Pancreas (tissue), 10 donors: ENCODE measurements around the gene CDH22. TPM values are rescaled to one million over a fixed set of nuclear protein-coding genes. Genes with fewer than 3 reads are reported as not detected.

Experiments used
- ATAC-seq, 4 donors: fragments of 200-7000 bp; cut with Tn5 transposase; one replicate each; pipeline versions ENCODE4 v1.8.0 to v1.9.1; 2020; ENCODE audit warnings: mild to moderate bottlenecking in 4 of 4, moderate library complexity in 4 of 4
- DNase-seq, 6 donors: peaks; one replicate each; pipeline ENCODE4 v3.0.0-alpha.2; 2020
- FAIRE-seq: peaks from 2 replicates; lab custom pipeline; 2012; peaks lifted over from hg19 to GRCh38; lab: Jason Lieb, UNC
- H3K27ac ChIP-seq, 4 donors: fragments of 200-600 bp; sonication (generic); 1 replicate in 3 of 4; 2 replicates in 1 of 4; pipeline versions ENCODE4 v1.5.0 to v1.8.0; 2020
- H3K27me3 ChIP-seq, 4 donors: fragments of 200-600 bp; one replicate each; pipeline ENCODE4 v1.8.0; 2021
- H3K36me3 ChIP-seq, 3 donors: fragments of 200-600 bp; sonication (generic) in 1 of 3; one replicate each; pipeline versions ENCODE4 v1.5.0 to v1.8.0; 2020 to 2021
- H3K4me1 ChIP-seq, 3 donors: fragments of 200-600 bp; one replicate each; pipeline ENCODE4 v1.8.0; 2021
- H3K4me3 ChIP-seq, 4 donors: fragments of 200-600 bp; sonication (generic) in 2 of 4; one replicate each; pipeline versions ENCODE4 v1.5.0 to v1.8.0; 2020 to 2021
- H3K9me3 ChIP-seq, 4 donors: fragments of 200-600 bp; one replicate each; pipeline ENCODE4 v1.8.0; 2021
- CTCF ChIP-seq, 4 donors: fragments of 200-600 bp; sonication (generic) in 3 of 4; IDR thresholded peaks; one replicate each; pipeline versions ENCODE4 v1.5.0 to v1.8.0; 2021; ENCODE audit warnings: antibody characterized with exemption in 4 of 4
- WGBS, 2 donors: extraction: QIAGEN DNeasy Blood & Tissue Kit; methylation state at CpG; one replicate each; pipeline ENCODE4 v1.1.7; 2013; 5-methylcytosine and 5-hydroxymethylcytosine counted together
- intact Hi-C, 3 donors: fragments of 100-400 bp; cut with DNase I; formaldehyde crosslinking; loops; one replicate each; pipeline versions ENCODE4 v1.11.1 to v1.14.2; 2022
- polyA plus RNA-seq, 2 donors: library from polyadenylated mRNA; stranded (reverse); fragments of 200-250 nt; gene quantifications; one replicate each; pipeline ENCODE4 v1.2.3, GENCODE V29; 2013
- total RNA-seq, 6 donors: library from RNA; stranded (reverse); fragmentation: NEBNext Ultra II Directional in 4 of 6; extraction: Animal tissue kit (Norgen Biotek cat#: 25700) in 4 of 6; gene quantifications; one replicate each; pipeline versions ENCODE4 v1.2.1 to v1.2.4, GENCODE V29; 2021 to 2023
- donor health status: healthy with polysubstance abuse.
- donor health status: DM: no; HTN: no; CAD: no; lungs with moderate emphysema.
- donor health status: DM: no; HTN: no; CAD: no.
- donor health status: control.
- donor health status: control.
- donor health status: Bipolar disorder and iron deficiency.
- donor health status: DM: yes; HTN: yes; CAD: no.
- donor health status: DM: no; HTN: no; CAD: no.
- donor health status: DM: no; HTN: no; CAD: no.
- donor health status: DM: yes; HTN: yes; CAD: no.

The CDH22 gene
- total and polyA plus RNA-seq, 8 donors: 0.97 to 11.9 (median 3.3) TPM

DNA sequence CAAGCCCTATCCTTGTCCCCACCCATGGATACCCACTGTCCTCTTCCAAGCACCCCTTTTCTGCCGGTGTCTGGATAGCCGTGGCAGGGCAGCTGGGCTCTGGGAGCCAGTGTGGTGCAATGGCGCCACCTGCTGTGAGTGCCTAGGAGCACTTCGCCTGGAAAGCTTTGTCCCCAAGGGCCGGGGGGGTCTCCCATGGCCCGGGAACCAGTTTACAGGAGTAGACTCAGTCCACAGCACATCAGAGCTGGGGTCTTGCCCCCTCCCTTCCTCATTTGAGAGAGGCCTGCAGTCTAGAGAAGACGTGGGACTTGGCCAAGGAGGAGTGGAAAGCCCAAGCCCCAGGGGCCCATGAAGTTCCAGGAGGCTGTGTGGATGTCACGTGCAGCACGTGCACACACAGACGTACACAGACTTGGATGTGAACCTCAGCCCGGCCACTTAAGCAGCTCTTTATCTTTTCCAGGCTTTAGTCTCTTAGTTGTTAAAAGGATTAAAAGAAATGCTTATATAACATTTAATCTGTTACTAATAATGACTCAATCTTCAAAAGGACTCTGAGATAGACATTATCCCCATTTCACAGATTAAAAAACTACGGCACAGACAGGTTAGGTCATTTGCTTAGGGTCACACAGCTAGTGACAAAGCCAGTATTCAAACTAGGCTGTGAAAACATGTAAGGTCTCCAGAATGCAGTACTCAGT lies 40.9 kb upstream of the CDH22 start:
- FAIRE-seq (no peak), ATAC-seq (peak; percentile 49 to 92 (median 80)), DNase-seq (peak; percentile 45 to 84 (median 67))
- peak; percentile 28 to 76 (median 68) for TF ChIP-seq CTCF (IDR thresholded peaks at IDR 0.05)
- Histone ChIP-seq H3K4me1 (no peaks in the 10 kb centered on the region), H3K27ac (no peak overlapping the region), H3K27me3 (no peaks in the 10 kb centered on the region), H3K36me3 (peaks cover 0 to 13% (median 3%) of the 10 kb centered on the region in 3 donors), H3K9me3 (no peaks in the 10 kb centered on the region), H3K4me3 (no peak overlapping the region)
- intact Hi-C loops: loop anchor here in 2 of 3 donors (5.0 to 10.0 kb wide), 3 partner anchors 42 to 217 kb away; partner anchors contain the start of gene CDH22 (in 1 of the 2)
- WGBS, 2 donors: 24 to 25% methylated on average over 12 of the region's 12 CpGs

DNA sequence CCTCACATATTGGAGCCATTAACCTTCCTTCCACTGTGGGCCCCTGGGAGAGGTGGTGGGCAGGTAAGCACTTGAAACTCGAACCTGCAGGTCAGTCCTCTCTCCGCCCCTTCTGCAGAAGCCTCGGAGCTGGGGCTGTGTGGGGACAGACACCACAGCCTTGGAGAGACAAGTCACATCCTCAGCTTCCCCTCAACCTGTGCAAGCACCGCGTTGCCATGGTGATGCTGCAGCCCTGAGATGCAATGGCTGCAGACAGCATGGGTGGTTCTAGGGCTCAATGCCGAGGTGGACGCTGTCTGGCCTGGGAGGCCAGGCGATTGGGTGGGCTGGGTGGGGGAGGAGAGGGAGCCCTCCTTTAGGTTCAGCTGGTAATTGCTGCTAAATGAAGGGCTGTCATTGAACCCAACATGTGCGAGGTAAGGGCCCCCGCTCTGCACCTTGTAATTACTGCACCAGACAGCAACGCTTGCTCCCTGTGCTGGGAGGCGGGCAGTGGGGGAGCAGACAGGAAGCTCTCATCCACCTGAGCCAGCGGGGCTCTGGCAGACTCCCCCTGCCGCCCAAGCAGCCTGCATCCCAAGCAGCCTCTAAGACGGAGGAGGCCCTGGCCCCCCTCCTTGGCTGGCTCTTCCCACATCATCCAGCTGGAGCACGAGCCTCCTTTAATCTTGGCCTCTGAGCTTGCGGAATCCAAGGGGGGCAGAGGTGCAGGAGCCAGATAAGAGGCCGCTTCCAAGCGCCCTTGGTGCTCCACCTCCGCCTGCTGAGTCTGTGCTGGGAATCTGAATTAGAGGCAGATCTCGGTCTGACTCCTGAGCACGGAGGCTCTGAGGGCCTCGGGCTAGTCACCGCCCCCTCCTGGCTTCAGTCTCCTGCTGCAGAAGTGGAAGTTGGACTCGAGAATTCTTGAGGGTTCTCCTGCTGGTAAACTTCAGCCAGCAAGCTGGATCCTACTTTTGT lies 39.8 kb upstream of the CDH22 start:
- no peak for FAIRE-seq
- no peak overlapping the region for H3K27ac ChIP-seq
- ATAC-seq: peak in 3 of 4 donors; percentile 19 to 52 (median 48)
- H3K4me3 ChIP-seq: no peak overlapping the region
- intact Hi-C loops: loop anchor here in 2 of 3 donors (5.0 to 10.0 kb wide), 3 partner anchors 41 to 216 kb away; partner anchors contain the start of gene CDH22 (in 1 of the 2)
- no peaks in the 10 kb centered on the region for H3K9me3 ChIP-seq
- no peak for DNase-seq
- H3K4me1 ChIP-seq: peaks cover 0 to 5% (median 0%) of the 10 kb centered on the region in 3 donors
- WGBS, 2 donors: 76 to 82% methylated on average over 25 of the region's 25 CpGs
- TF ChIP-seq CTCF (IDR thresholded peaks at IDR 0.05): no peak
- no peaks in the 10 kb centered on the region for H3K27me3 ChIP-seq
- peaks cover 0 to 10% (median 3%) of the 10 kb centered on the region in 3 donors for H3K36me3 ChIP-seq

DNA sequence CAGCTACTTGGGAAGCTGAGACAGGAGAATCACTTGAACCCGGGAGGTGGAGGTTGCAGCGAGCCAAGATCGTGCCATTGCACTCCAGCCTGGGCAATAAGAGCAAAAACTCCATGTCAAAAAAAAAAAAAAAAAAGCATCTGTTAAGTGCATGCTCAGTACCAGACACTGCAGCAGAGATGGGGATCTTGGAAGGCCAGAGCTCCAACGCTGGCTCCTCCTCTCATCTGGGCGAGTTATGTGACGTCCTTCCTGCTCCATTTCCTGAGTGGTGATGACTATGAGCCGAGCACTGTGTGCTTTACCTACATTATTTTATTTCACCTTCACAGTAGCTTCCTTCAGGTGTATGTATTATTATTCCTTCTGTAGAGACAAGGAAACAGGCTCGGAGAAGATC lies 38.5 kb upstream of the CDH22 start:
- Histone ChIP-seq H3K27ac (no peak overlapping the region), H3K27me3 (no peaks in the 10 kb centered on the region), H3K9me3 (no peaks in the 10 kb centered on the region), H3K36me3 (peaks cover 0 to 10% (median 3%) of the 10 kb centered on the region in 3 donors), H3K4me3 (no peak overlapping the region), H3K4me1 (peaks cover 0 to 5% (median 0%) of the 10 kb centered on the region in 3 donors)
- FAIRE-seq: no peak
- no peak for DNase-seq
- intact Hi-C loops: loop anchor here in 2 of 3 donors (5.0 to 10.0 kb wide), 3 partner anchors 39 to 214 kb away; partner anchors contain the start of gene CDH22 (in 1 of the 2)
- TF ChIP-seq CTCF (IDR thresholded peaks at IDR 0.05): no peak
- 87 to 90% methylated on average over 8 of the region's 8 CpGs for WGBS, 2 donors
- ATAC-seq: no peak

DNA sequence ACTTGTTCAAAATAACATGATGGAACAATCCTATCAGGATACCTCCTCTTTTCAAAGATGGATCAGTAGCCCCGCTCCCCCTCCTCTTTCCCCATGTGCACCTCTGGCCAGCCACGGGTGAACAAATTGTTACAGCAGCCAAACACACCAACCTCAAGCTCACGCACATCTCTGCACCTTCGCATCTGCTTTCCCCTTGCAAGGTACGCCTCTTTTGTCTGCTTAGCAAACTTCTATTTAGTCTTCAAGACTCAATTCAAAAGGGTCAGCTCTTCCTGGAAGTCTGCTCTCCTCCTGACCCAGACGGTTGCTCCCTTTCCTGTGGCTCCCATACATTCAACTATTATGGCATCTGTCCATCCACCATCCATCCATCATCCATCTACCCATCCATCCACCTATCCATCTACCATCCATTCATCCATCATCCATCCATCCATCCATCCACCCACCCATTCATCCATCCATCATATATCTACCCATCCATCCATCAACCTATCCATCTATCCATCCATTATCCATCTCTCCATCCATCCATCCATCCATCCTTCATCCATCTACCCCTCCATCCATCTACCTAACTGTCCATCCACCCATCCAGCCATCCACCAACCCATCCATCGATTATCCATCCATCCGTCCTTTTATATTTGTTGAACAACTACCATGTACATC lies 36.3 kb upstream of the CDH22 start:
- no peak for DNase-seq
- Histone ChIP-seq H3K27me3 (no peaks in the 10 kb centered on the region), H3K4me1 (peaks cover 0 to 5% (median 0%) of the 10 kb centered on the region in 3 donors), H3K4me3 (no peak overlapping the region), H3K27ac (no peak overlapping the region), H3K9me3 (no peaks in the 10 kb centered on the region), H3K36me3 (no peaks in the 10 kb centered on the region)
- WGBS, 2 donors: 58 to 63% methylated on average over 8 of the region's 8 CpGs
- ATAC-seq: no peak
- intact Hi-C loops: loop anchor here in 2 of 3 donors (5.0 to 10.0 kb wide), 4 partner anchors 37 to 327 kb away; partner anchors contain the start of gene CDH22 (in 1 of the 2)
- no peak for TF ChIP-seq CTCF (IDR thresholded peaks at IDR 0.05)
- no peak for FAIRE-seq
